OCI-LY3 (cell line): ENCODE data around the gene PDLIM1.

Experiments
- H2AFZ ChIP-seq: fragments of 200-600, 300-600 bp; shearing (Covaris generic); 2 replicates; pipeline ENCODE4 v1.6.0; 2014; ENCODE audit warnings: antibody characterized with exemption, low read depth, low read length
- H3K27ac ChIP-seq: fragments of 200-600, 300-600 bp; sonication (generic); 2 replicates; pipeline ENCODE4 v1.5.1; 2014; ENCODE audit warnings: mild to moderate bottlenecking, low read length, moderate library complexity, mixed read lengths
- H3K27me3 ChIP-seq: fragments of 200-600, 300-600 bp; sonication (generic); 2 replicates; pipeline ENCODE4 v1.6.1; 2014; ENCODE audit warnings: low read depth, low read length, mixed read lengths
- H3K36me3 ChIP-seq: fragments of 200-600, 300-600 bp; sonication (generic); replicated peaks from 2 replicates; pipeline ENCODE3; 2014; ENCODE audit warnings: low read depth, low read length, mixed read lengths
- H3K4me1 ChIP-seq: fragments of 300-600, 200-600 bp; sonication (generic); 2 replicates; pipeline ENCODE4 v1.6.1; 2014; ENCODE audit warnings: low read length, mixed read lengths
- H3K4me2 ChIP-seq: fragments of 200-600, 300-600 bp; sonication (generic); 2 replicates; pipeline ENCODE4 v1.6.1; 2014; ENCODE audit warnings: low read length, mixed read lengths
- H3K4me3 ChIP-seq: fragments of 300-600, 200-600 bp; sonication (generic); 2 replicates; pipeline ENCODE4 v1.5.1; 2014; ENCODE audit warnings: antibody characterized with exemption, mild to moderate bottlenecking, low read length, moderate library complexity
- H3K79me2 ChIP-seq: fragments of 300-600, 200-600 bp; shearing (Covaris generic); 2 replicates; pipeline ENCODE4 v1.6.1; 2014; ENCODE audit warnings: mild to moderate bottlenecking, low read length, mixed read lengths
- H3K9ac ChIP-seq: fragments of 300-600, 200-600 bp; shearing (Covaris generic); 2 replicates; pipeline ENCODE4 v1.6.0; 2014; ENCODE audit warnings: mild to moderate bottlenecking, low read length, moderate library complexity
- H3K9me3 ChIP-seq: fragments of 200-600, 300-600 bp; shearing (Covaris generic); 2 replicates; pipeline ENCODE4 v1.6.1; 2014; ENCODE audit warnings: low read length, mixed read lengths; ENCODE audit not compliant: insufficient read depth
- H4K20me1 ChIP-seq: fragments of 200-600, 300-600 bp; sonication (generic); 2 replicates; pipeline ENCODE4 v1.6.1; 2016; ENCODE audit warnings: low read length, mixed read lengths; ENCODE audit not compliant: insufficient read depth
- CTCF ChIP-seq: fragments of 200-600, 300-600 bp; sonication (generic); IDR thresholded peaks from 2 replicates; pipeline ENCODE4 v1.5.1; 2014; ENCODE audit warnings: antibody characterized with exemption, low read length, low read depth
- EZH2phosphoT487 ChIP-seq: fragments of 200-600 bp; shearing (Covaris generic); IDR thresholded peaks from 2 replicates; pipeline ENCODE4 v1.6.1; 2018; ENCODE audit warnings: antibody characterized with exemption, mixed run types, low read depth

PDLIM1 gene

GRCh38 chr10:95331596-95332130, 40.9 kb upstream of the PDLIM1 start:
- H2AFZ ChIP-seq, result no peak overlapping the region
- no peak overlapping the region for H3K4me3 ChIP-seq
- H3K9me3 ChIP-seq, result no peaks in the 10 kb centered on the region
- no peak overlapping the region for H3K9ac ChIP-seq
- H3K27ac ChIP-seq, result no peak overlapping the region
- no peaks in the 10 kb centered on the region for H3K27me3 ChIP-seq
- no peaks in the 10 kb centered on the region for H4K20me1 ChIP-seq
- no peak overlapping the region for H3K4me2 ChIP-seq
- no peaks in the 10 kb centered on the region for H3K36me3 ChIP-seq
- H3K79me2 ChIP-seq, result no peaks in the 10 kb centered on the region
- H3K4me1 ChIP-seq, result no peaks in the 10 kb centered on the region
- TF ChIP-seq CTCF, result no peak
- no peak for TF ChIP-seq EZH2phosphoT487

GRCh38 chr10:95330966-95331453, 40.2 kb upstream of the PDLIM1 start:
- Histone ChIP-seq H3K36me3 (no peaks in the 10 kb centered on the region), H3K4me1 (no peaks in the 10 kb centered on the region), H3K9ac (no peak overlapping the region), H3K9me3 (no peaks in the 10 kb centered on the region), H3K4me2 (no peak overlapping the region), H3K4me3 (no peak overlapping the region), H3K79me2 (no peaks in the 10 kb centered on the region), H4K20me1 (no peaks in the 10 kb centered on the region), H3K27ac (no peak overlapping the region), H2AFZ (no peak overlapping the region), H3K27me3 (peaks cover 5% of the 10 kb centered on the region; the same call in 1 of the 2 replicates)
- TF ChIP-seq CTCF (no peak), EZH2phosphoT487 (no peak)

- H2AFZ ChIP-seq, result no peak overlapping the region
- H3K79me2 ChIP-seq, result no peaks in the 10 kb centered on the region
- H3K4me2 ChIP-seq, result no peak overlapping the region
- H3K36me3 ChIP-seq, result no peaks in the 10 kb centered on the region
- H3K27ac ChIP-seq, result no peak overlapping the region
- TF ChIP-seq CTCF (no peak), EZH2phosphoT487 (no peak)
- H3K4me1 ChIP-seq, result no peaks in the 10 kb centered on the region
- H4K20me1 ChIP-seq, result no peaks in the 10 kb centered on the region
- no peaks in the 10 kb centered on the region for H3K9me3 ChIP-seq
- H3K4me3 ChIP-seq, result no peak overlapping the region
- H3K27me3 ChIP-seq, result peaks cover 5% of the 10 kb centered on the region; the same call in 1 of the 2 replicates
- no peak overlapping the region for H3K9ac ChIP-seq
These were observed 38.5 kb upstream of the PDLIM1 start for GRCh38 chr10:95329296-95329695.

GRCh38 chr10:95328013-95328412, 37.2 kb upstream of the PDLIM1 start:
- Histone ChIP-seq H3K4me3 (no peak overlapping the region), H3K4me2 (no peak overlapping the region), H3K4me1 (no peaks in the 10 kb centered on the region), H3K79me2 (no peaks in the 10 kb centered on the region), H3K27ac (no peak overlapping the region), H3K9ac (no peak overlapping the region), H3K36me3 (no peaks in the 10 kb centered on the region), H2AFZ (no peak overlapping the region), H3K9me3 (no peaks in the 10 kb centered on the region), H4K20me1 (no peaks in the 10 kb centered on the region), H3K27me3 (peaks cover 5% of the 10 kb centered on the region; the same call in 1 of the 2 replicates)
- TF ChIP-seq EZH2phosphoT487 (no peak), CTCF (no peak)
